HG02970 (cell line): Measurements from ENCODE around the gene SRPK1.
"Not testable (repeated sequence)": the region's sequence is repeated elsewhere in the genome, so short reads cannot be mapped to it uniquely, and the experiment has no call there.

Experiments
- ATAC-seq: cut with Tn5 transposase; IDR thresholded peaks from one replicate; pipeline ENCODE4 v1.9.1; 2021; ENCODE audit warnings: mild to moderate bottlenecking, moderate library complexity, moderate number of reproducible peaks; ENCODE audit not compliant: unreplicated experiment, low FRiP score

SRPK1 gene

GRCh38 chr6:35931873-35932272 lies 11.0 kb upstream of the SRPK1 start:
- not testable (repeated sequence) for ATAC-seq

- no peak for ATAC-seq
These were observed 10.2 kb upstream of the SRPK1 start for GRCh38 chr6:35931120-35931561.

- ATAC-seq: no peak
These were observed 8.7 kb upstream of the SRPK1 start for GRCh38 chr6:35929601-35930000.

GRCh38 chr6:35926509-35927215 lies 5.8 kb upstream of the SRPK1 start:
- no peak for ATAC-seq

- no peak for ATAC-seq
These were observed 5.1 kb upstream of the SRPK1 start for GRCh38 chr6:35925961-35926360.

- no peak for ATAC-seq
These were observed 3.2 kb upstream of the SRPK1 start for GRCh38 chr6:35924146-35924545.

- ATAC-seq: no peak
These were observed 1.2 kb upstream of the SRPK1 start for GRCh38 chr6:35922139-35922554.

- ATAC-seq: peak; percentile 27
These were observed 809 bp downstream of the SRPK1 start for GRCh38 chr6:35919827-35920751.

- ATAC-seq: no peak
These were observed 1.6 kb downstream of the SRPK1 start for GRCh38 chr6:35919085-35919826.

- ATAC-seq: not testable (repeated sequence)
These were observed 4.0 kb downstream of the SRPK1 start for GRCh38 chr6:35916893-35917292.

GRCh38 chr6:35916056-35916455 lies 4.8 kb downstream of the SRPK1 start:
- no peak for ATAC-seq

- no peak for ATAC-seq
These were observed 6.4 kb downstream of the SRPK1 start for GRCh38 chr6:35914536-35914935.

- ATAC-seq: no peak
These were observed 8.8 kb downstream of the SRPK1 start for GRCh38 chr6:35911871-35912653.

- ATAC-seq: not testable (repeated sequence)
These were observed 11.3 kb downstream of the SRPK1 start for GRCh38 chr6:35909571-35909970.

- ATAC-seq: not testable (repeated sequence)
These were observed 12.0 kb downstream of the SRPK1 start for GRCh38 chr6:35908753-35909401.

GRCh38 chr6:35907750-35908149 lies 13.1 kb downstream of the SRPK1 start:
- ATAC-seq: no peak

- no peak for ATAC-seq
These were observed 14.4 kb downstream of the SRPK1 start for GRCh38 chr6:35906499-35906846.

GRCh38 chr6:35905841-35906498 lies 14.9 kb downstream of the SRPK1 start:
- no peak for ATAC-seq

GRCh38 chr6:35905141-35905785 lies 15.6 kb downstream of the SRPK1 start:
- no peak for ATAC-seq
